Calu3 (cell line): Measurements from ENCODE around the gene DMAC2L. TPM values are rescaled to one million over a fixed set of nuclear protein-coding genes. Genes with fewer than 3 reads are reported as not detected.
"Not testable (repeated sequence)": the region's sequence is repeated elsewhere in the genome, so short reads cannot be mapped to it uniquely, and the experiment has no call there.

Experiments used
- BruUV-seq: library from RNA; stranded (reverse); fragments of 400-500 nt; replicated peaks from 2 replicates; lab custom pipeline; 2021; lab: Mats Ljungman, UMichigan
- CTCF ChIA-PET: fragments of 300-600 bp; sonication (Branson Sonifier 250); formaldehyde crosslinking; loops from one replicate; lab custom pipeline; 2022; ENCODE audit warnings: antibody characterized with exemption; lab: Charles Lee
- DNase-seq: peaks from one replicate; pipeline ENCODE4 v3.0.0; 2022
- H3K27ac Mint-ChIP-seq: one replicate; pipeline ENCODE4 v1.8.0; 2022; ENCODE audit warnings: mixed read lengths; ENCODE audit not compliant: unreplicated experiment
- H3K27me3 Mint-ChIP-seq: one replicate; pipeline ENCODE4 v1.8.0; 2022; ENCODE audit warnings: mixed read lengths; ENCODE audit not compliant: unreplicated experiment
- H3K36me3 Mint-ChIP-seq: one replicate; pipeline ENCODE4 v1.8.0; 2022; ENCODE audit warnings: mild to moderate bottlenecking, moderate library complexity, mixed read lengths; ENCODE audit not compliant: insufficient read depth, unreplicated experiment
- H3K4me1 Mint-ChIP-seq: one replicate; pipeline ENCODE4 v1.8.0; 2022; ENCODE audit warnings: mild to moderate bottlenecking, low read depth, mixed read lengths; ENCODE audit not compliant: unreplicated experiment
- H3K4me3 Mint-ChIP-seq: one replicate; pipeline ENCODE4 v1.8.0; 2022; ENCODE audit warnings: mild to moderate bottlenecking, low read depth, moderate library complexity, mixed read lengths; ENCODE audit not compliant: unreplicated experiment
- H3K9me3 Mint-ChIP-seq: one replicate; pipeline ENCODE4 v1.8.0; 2022; ENCODE audit warnings: low read depth, mixed read lengths; ENCODE audit not compliant: unreplicated experiment
- intact Hi-C: fragments of 100-400 bp; cut with micrococcal nuclease; formaldehyde crosslinking; loops from one replicate; pipeline ENCODE4 v1.10.0; 2022; ENCODE audit not compliant: unreplicated experiment
- total RNA-seq: library from RNA; stranded (reverse); gene quantifications from 2 replicates; pipeline ENCODE4 v1.2.3, GENCODE V29; 2022
- TF ChIP-seq, protein P1 (sequence below): fragments of 200-600 bp; IDR thresholded peaks from one replicate; pipeline ENCODE4 v1.8.0; 2022; ENCODE audit warnings: antibody characterized with exemption; ENCODE audit not compliant: unreplicated experiment

The DMAC2L gene
- total RNA-seq, 1 experiment from 2014 or later = 21.2 TPM

DNA sequence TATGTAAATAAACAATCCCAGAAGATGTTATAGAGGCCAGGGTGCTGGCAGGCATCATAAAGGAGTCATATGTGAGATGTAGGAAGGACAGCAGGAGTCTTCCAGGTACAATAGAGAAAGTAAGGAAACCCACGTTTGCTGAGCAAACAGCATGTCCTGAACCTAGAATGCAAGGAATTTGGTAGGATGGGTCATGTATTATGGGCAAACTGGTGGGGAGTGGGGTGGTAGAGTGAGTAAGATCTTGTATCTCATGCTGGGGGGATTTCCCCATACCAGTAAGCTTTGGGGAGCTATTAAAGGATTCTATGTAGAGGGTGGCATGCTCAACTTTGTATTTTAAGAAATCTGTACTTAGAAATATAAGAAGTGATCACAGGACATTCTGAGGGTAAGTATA, 43.6 kb downstream of the DMAC2L start:
- H3K4me3 Mint-ChIP-seq = no peak overlapping the region
- H3K27ac Mint-ChIP-seq = no peak overlapping the region
- H3K36me3 Mint-ChIP-seq = no peaks in the 10 kb centered on the region
- TF ChIP-seq, protein P1, sequence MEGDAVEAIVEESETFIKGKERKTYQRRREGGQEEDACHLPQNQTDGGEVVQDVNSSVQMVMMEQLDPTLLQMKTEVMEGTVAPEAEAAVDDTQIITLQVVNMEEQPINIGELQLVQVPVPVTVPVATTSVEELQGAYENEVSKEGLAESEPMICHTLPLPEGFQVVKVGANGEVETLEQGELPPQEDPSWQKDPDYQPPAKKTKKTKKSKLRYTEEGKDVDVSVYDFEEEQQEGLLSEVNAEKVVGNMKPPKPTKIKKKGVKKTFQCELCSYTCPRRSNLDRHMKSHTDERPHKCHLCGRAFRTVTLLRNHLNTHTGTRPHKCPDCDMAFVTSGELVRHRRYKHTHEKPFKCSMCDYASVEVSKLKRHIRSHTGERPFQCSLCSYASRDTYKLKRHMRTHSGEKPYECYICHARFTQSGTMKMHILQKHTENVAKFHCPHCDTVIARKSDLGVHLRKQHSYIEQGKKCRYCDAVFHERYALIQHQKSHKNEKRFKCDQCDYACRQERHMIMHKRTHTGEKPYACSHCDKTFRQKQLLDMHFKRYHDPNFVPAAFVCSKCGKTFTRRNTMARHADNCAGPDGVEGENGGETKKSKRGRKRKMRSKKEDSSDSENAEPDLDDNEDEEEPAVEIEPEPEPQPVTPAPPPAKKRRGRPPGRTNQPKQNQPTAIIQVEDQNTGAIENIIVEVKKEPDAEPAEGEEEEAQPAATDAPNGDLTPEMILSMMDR = no peak
- DNase-seq = no peak
- CTCF ChIA-PET = no interaction called here
- no peaks in the 10 kb centered on the region for H3K9me3 Mint-ChIP-seq
- H3K27me3 Mint-ChIP-seq = no peaks in the 10 kb centered on the region
- no TSS peak for BruUV-seq
- intact Hi-C loops = no loop called here
- H3K4me1 Mint-ChIP-seq = peaks cover 8% of the 10 kb centered on the region

DNA sequence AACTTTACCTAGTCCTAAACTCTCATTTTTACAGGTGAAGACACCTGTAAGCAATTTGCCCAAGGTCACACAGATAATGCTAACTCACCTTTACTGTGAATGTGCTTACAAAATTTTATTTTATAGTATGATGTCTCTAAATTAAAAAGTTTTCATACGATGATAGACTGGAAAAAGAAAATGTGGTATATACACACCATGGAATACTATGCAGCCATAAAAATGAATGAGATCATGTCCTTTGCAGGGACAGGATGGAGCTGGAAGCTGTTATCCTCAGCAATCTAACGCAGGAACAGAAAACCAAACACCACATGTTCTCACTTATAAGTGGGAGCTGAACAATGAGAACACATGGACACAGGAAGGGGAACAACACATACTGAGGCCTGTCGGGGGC, 44.2 kb downstream of the DMAC2L start:
- CTCF ChIA-PET, H3K9me3 Mint-ChIP-seq: not testable (repeated sequence)

DNA sequence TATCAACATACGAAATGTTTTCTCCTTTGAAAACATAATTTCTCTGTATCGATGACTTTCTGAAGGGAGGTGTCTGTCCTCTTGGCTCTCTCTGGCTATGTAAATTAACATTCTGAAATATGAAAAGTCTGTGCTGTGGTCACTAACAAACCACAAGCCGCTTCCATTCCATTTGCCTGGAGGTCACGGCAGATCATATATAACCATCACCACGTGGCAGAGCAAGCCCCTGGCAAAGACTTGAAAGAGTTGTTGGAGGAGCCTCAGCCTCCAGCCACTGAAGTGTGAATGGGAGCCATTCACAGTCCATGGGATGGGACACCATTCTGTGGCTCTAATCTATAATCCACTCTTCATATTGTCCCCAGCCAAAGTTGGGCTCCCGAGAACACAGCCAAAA, 45.0 kb downstream of the DMAC2L start:
- intact Hi-C loops = no loop called here
- no peak for DNase-seq
- Mint-ChIP-seq H3K4me1 (peaks cover 8% of the 10 kb centered on the region), H3K36me3 (no peaks in the 10 kb centered on the region), H3K9me3 (no peaks in the 10 kb centered on the region), H3K4me3 (no peak overlapping the region), H3K27ac (no peak overlapping the region), H3K27me3 (no peaks in the 10 kb centered on the region)
- TF ChIP-seq, protein P1 = no peak
- BruUV-seq = no TSS peak
- CTCF ChIA-PET = no interaction called here

More for the DNA sequence above, 44.2 kb downstream of the DMAC2L start:
- H3K36me3 Mint-ChIP-seq, BruUV-seq, H3K4me1 Mint-ChIP-seq, H3K27me3 Mint-ChIP-seq, DNase-seq, H3K27ac Mint-ChIP-seq, H3K4me3 Mint-ChIP-seq, intact Hi-C loops: not testable (repeated sequence)

DNA sequence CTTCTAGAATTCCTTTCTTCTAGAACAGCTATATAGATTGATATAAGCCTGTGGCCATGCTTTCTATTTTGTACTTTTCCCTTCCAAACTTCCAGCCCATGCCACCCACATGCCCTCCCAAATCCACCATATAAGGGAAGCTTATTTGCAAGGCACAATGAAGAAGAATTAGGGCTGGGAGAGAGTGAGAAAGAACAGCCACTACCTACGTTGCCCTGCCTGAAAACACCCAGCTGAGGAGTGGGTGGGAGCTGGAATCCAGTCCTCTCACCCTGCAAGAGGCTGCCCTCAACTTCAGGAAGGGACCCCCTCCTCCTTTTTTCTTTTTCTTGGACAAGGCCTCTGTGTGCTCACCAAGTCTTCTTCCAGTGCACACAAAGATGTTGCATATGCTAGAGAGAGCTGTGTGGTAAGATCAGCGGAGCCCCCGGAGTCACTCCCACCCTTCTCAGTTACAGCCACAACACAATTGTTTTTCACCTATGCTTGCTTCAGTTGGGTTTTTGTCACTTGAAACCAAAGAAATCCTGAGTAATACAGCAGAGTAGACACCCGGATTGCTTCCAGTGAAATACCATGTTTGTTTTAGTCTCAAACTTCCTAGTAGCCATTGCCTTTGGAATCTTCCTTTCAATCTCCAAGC, 45.8 kb downstream of the DMAC2L start:
- DNase-seq = no peak
- intact Hi-C loops = no loop called here
- H3K27ac Mint-ChIP-seq = no peak overlapping the region
- H3K4me1 Mint-ChIP-seq = peaks cover 8% of the 10 kb centered on the region
- no TSS peak for BruUV-seq
- no peaks in the 10 kb centered on the region for H3K27me3 Mint-ChIP-seq
- CTCF ChIA-PET = no interaction called here
- no peaks in the 10 kb centered on the region for H3K36me3 Mint-ChIP-seq
- no peaks in the 10 kb centered on the region for H3K9me3 Mint-ChIP-seq
- TF ChIP-seq, protein P1 = no peak
- H3K4me3 Mint-ChIP-seq = no peak overlapping the region

DNA sequence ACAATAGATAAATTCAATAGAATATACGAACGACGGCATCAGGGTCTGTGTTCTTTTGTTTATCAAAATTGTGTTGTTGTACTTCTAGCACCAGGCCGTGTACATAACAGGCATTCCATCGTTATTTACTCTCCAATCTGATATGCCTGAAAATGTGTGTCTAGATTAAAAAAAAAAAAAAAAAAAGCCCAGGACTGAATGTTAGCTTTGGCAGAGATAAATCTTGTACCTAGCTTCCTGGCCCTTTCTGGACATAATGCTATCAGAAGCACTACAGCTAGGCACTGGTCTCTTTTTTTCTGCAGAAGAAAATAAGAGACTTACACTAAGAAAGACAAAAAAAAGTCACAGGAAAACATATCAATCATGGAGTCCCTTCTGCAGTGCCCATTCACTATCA, 47.5 kb downstream of the DMAC2L start:
- Mint-ChIP-seq H3K9me3 (no peaks in the 10 kb centered on the region), H3K27ac (no peak overlapping the region), H3K36me3 (no peaks in the 10 kb centered on the region), H3K27me3 (no peaks in the 10 kb centered on the region), H3K4me3 (no peak overlapping the region), H3K4me1 (peaks cover 18% of the 10 kb centered on the region)
- TF ChIP-seq, protein P1 = no peak
- BruUV-seq = no TSS peak
- intact Hi-C loops = no loop called here
- DNase-seq = no peak
- CTCF ChIA-PET = interaction anchor here (0.5 to 0.6 kb wide), 2 partner anchors 26 to 104 kb away, joined by 3 to 5 read pairs; no protein-coding TSS in a partner anchor
